Neural progenitor cell (in vitro differentiated cells): Measurements from ENCODE around the gene ZBTB7B. TPM values are rescaled to one million over a fixed set of nuclear protein-coding genes. Genes with fewer than 3 reads are reported as not detected.
A peak's percentile ranks its signal among the peaks of the same experiment; 100 is the strongest.

ENCODE experiments used
- DNase-seq: peaks from one replicate; pipeline ENCODE4 v3.0.0-alpha.2; 2016; ENCODE audit warnings: low spot score
- H2AFZ ChIP-seq: fragments of 200-600 bp; sonication (generic); replicated peaks from 2 replicates; pipeline ENCODE4 v1.6.1; 2016; ENCODE audit warnings: antibody characterized with exemption
- H3F3A ChIP-seq: fragments of 200-600 bp; sonication (generic); 2 replicates; pipeline ENCODE4 v1.6.1; 2016; ENCODE audit warnings: antibody characterized with exemption, low read depth
- H3K27ac ChIP-seq: fragments of 200-600 bp; sonication (generic); 2 replicates; pipeline ENCODE4 v1.5.1; 2016; ENCODE audit warnings: mild to moderate bottlenecking
- H3K27me3 ChIP-seq: fragments of 200-600 bp; sonication (generic); 2 replicates; pipeline ENCODE4 v1.6.1; 2016; ENCODE audit warnings: mild to moderate bottlenecking, moderate library complexity
- H3K36me3 ChIP-seq: fragments of 200-600 bp; sonication (generic); 2 replicates; pipeline ENCODE4 v1.5.1; 2016
- H3K4me1 ChIP-seq: fragments of 200-600 bp; sonication (generic); 2 replicates; pipeline ENCODE4 v1.6.1; 2016; ENCODE audit warnings: mixed run types
- H3K4me2 ChIP-seq: fragments of 200-600 bp; sonication (generic); 2 replicates; pipeline ENCODE4 v1.6.1; 2016
- H3K4me3 ChIP-seq: fragments of 200-600 bp; sonication (generic); 2 replicates; pipeline ENCODE4 v1.5.1; 2016
- H3K79me2 ChIP-seq: fragments of 200-600 bp; sonication (generic); 2 replicates; pipeline ENCODE4 v1.6.1; 2016; ENCODE audit warnings: low read depth
- H3K9ac ChIP-seq: fragments of 200-600 bp; sonication (generic); 2 replicates; pipeline ENCODE4 v1.6.1; 2016
- H3K9me3 ChIP-seq: fragments of 200-600 bp; sonication (generic); 2 replicates; pipeline ENCODE4 v1.5.1; 2016; ENCODE audit warnings: low read depth
- H4K20me1 ChIP-seq: fragments of 200-600 bp; sonication (generic); 2 replicates; pipeline ENCODE4 v1.6.1; 2016; ENCODE audit warnings: low read depth
- H3K27ac Mint-ChIP-seq: 3 replicates; pipeline ENCODE4 v1.8.0; 2021; ENCODE audit warnings: mixed read lengths
- H3K27me3 Mint-ChIP-seq: 2 replicates; pipeline ENCODE4 v1.8.0; 2022; ENCODE audit warnings: low read depth, mild to moderate bottlenecking, inconsistent platforms, moderate library complexity, mixed read lengths; ENCODE audit not compliant: insufficient read depth
- H3K36me3 Mint-ChIP-seq: 3 replicates; pipeline ENCODE4 v1.8.0; 2021; ENCODE audit warnings: mixed read lengths
- H3K4me1 Mint-ChIP-seq: 3 replicates; pipeline ENCODE4 v1.8.0; 2021; ENCODE audit warnings: mixed read lengths
- H3K4me3 Mint-ChIP-seq: 3 replicates; pipeline ENCODE4 v1.8.0; 2021; ENCODE audit warnings: mild to moderate bottlenecking, moderate library complexity, mixed read lengths
- H3K9me3 Mint-ChIP-seq: 3 replicates; pipeline ENCODE4 v1.8.0; 2020; ENCODE audit warnings: mixed read lengths
- EZH2 ChIP-seq: fragments of 200-600 bp; sonication (generic); IDR thresholded peaks from 2 replicates; pipeline ENCODE4 v1.6.1; 2017; ENCODE audit warnings: antibody characterized with exemption, mild to moderate bottlenecking, moderate library complexity
- EZH2phosphoT487 ChIP-seq: fragments of 200-600 bp; sonication (generic); IDR thresholded peaks from 2 replicates; pipeline ENCODE4 v1.6.1; 2017; ENCODE audit warnings: antibody characterized with exemption
- total RNA-seq: library from RNA; depleted of rRNA; stranded (reverse); fragments of >200 nt; gene quantifications from 2 replicates; pipeline ENCODE4 v1.2.3, GENCODE V29; 2015; ENCODE audit warnings: low replicate concordance
- TF ChIP-seq, protein P1 (sequence below): fragments of 200-600 bp; sonication (generic); IDR thresholded peaks from 2 replicates; pipeline ENCODE4 v1.5.1; 2017; ENCODE audit warnings: antibody characterized with exemption, mild to moderate bottlenecking

ZBTB7B gene
- total RNA-seq, 1 donor from 2014 or later, result 4.7 TPM

DNA sequence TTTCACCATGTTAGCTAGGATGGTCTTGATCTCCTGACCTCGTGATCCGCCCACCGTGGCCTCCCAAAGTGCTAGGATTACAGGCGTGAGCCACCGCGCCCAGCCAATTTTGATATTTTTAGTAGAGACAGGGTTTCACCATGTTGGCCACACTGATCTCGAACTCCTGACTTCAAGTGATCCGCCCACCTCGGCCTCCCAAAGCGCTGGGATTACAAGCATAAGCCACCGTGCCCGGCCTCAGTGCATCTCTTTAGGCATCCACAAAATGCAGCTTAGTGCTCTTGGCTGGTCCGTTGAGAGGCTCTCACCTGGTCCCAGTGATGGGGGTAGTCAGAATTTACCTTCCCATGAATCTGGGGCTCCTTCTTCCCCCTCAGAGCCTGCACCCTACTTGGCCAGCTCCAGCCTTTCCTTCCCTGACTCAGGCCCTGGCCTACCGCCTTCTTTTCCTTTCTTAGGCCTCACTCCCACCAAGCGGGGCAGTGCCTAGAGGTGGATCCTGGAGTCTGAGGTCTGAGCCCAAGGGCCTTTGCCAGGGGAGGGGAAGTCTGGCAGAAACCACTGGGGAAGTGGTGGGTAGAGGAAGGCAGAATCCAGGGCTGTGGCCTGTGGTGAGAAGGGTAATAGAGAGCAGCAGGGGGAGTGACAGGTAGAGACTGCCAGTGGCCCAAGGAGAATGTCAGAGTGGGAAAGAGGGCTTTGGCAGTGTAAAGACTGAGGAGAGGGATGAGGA lies 5.5 kb upstream of the ZBTB7B start:
- TF ChIP-seq EZH2phosphoT487, result no peak
- TF ChIP-seq, protein P1, sequence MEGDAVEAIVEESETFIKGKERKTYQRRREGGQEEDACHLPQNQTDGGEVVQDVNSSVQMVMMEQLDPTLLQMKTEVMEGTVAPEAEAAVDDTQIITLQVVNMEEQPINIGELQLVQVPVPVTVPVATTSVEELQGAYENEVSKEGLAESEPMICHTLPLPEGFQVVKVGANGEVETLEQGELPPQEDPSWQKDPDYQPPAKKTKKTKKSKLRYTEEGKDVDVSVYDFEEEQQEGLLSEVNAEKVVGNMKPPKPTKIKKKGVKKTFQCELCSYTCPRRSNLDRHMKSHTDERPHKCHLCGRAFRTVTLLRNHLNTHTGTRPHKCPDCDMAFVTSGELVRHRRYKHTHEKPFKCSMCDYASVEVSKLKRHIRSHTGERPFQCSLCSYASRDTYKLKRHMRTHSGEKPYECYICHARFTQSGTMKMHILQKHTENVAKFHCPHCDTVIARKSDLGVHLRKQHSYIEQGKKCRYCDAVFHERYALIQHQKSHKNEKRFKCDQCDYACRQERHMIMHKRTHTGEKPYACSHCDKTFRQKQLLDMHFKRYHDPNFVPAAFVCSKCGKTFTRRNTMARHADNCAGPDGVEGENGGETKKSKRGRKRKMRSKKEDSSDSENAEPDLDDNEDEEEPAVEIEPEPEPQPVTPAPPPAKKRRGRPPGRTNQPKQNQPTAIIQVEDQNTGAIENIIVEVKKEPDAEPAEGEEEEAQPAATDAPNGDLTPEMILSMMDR, result no peak
- H3K9me3 Mint-ChIP-seq, result no peaks in the 10 kb centered on the region
- Histone ChIP-seq H3K9ac (no peak overlapping the region), H3K4me2 (no peak overlapping the region), H3K9me3 (no peaks in the 10 kb centered on the region), H3F3A (peaks cover 46% of the 10 kb centered on the region), H3K79me2 (no peaks in the 10 kb centered on the region), H3K27ac (no peak overlapping the region), H4K20me1 (no peaks in the 10 kb centered on the region), H2AFZ (no peak overlapping the region), H3K4me3 (no peak overlapping the region), H3K27me3 (no peaks in the 10 kb centered on the region), H3K36me3 (no peaks in the 10 kb centered on the region), H3K4me1 (peaks cover 8% of the 10 kb centered on the region)
- H3K27ac Mint-ChIP-seq, result no peak overlapping the region
- peaks cover 2% of the 10 kb centered on the region for H3K36me3 Mint-ChIP-seq
- H3K4me1 Mint-ChIP-seq, result peaks cover 30% of the 10 kb centered on the region
- H3K27me3 Mint-ChIP-seq, result peaks cover 12% of the 10 kb centered on the region
- DNase-seq, result no peak
- H3K4me3 Mint-ChIP-seq, result no peak overlapping the region

DNA sequence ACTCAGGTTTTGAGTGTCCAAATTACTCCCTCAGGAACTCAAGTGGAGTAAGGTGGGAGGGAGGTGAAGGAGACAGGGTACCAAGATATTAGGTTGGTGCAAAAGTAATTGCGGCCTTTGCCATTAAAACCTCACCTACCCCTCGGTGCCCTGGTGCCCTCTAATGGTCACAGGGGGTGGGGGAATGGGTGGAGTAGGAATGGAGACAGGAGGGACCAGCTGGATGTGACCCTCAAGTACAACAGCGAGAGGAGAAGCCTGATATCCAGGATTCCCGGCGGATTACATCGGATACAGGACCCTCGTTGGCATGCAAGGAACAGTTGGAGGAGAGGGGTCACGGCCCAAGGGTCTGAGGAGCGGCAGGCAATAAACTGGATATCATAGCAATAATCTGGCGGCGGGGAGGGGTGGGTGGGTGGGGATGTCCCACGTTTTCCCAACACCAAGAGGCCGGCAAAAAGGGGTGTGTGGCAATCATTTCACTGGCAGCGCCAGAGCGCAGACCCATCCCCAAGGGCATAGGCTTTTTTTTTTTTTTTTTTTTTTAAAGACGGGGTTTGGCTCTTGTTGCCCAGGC lies 4.3 kb upstream of the ZBTB7B start:
- DNase-seq, result no peak
- peak overlapping the region; percentile 59 for H3K4me3 Mint-ChIP-seq

DNA sequence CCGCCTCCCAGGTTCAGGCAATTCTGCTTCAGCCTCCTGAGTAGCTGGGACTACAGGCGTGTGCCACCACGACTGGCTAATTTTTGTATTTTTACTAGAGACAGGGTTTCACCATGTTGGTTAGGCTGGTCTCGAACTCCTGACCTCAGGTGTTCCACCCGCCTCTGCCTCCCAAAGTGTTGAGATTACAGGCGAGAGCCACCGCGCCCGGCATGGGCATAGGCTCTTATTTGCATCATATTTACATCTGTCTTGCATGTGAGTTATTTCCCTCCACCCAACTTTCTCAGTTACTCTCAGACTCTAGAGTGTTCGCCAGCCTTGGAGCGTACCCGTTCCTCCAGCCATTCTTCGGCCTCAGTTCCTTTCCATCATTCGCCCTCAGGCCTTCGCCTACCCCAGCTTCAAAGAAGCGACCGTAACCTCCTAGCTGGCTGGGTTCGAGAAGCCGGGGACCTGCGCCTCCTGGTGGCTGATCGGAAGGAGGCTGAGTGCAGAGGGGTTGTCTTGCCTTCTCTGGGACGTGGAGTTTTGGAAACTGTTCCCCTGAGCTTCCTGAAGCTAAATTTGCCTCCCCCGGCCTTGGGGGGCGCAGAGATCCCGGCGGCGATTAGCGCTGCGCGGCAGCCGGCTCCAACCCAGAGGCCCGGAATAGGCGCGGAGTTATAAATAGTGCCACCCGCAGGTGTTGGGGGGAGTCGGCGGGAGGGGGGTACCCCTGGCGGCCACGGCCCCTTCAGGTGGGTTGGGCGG lies 3.6 kb upstream of the ZBTB7B start:
- peak overlapping the region; percentile 82 for H3K4me2 ChIP-seq
- H3K27ac ChIP-seq, result no peak overlapping the region

More for the DNA sequence above, 4.3 kb upstream of the ZBTB7B start:
- Histone ChIP-seq H2AFZ (no peak overlapping the region), H3K4me1 (peaks cover 8% of the 10 kb centered on the region), H4K20me1 (no peaks in the 10 kb centered on the region), H3K36me3 (no peaks in the 10 kb centered on the region), H3K27ac (no peak overlapping the region), H3K27me3 (no peaks in the 10 kb centered on the region), H3K79me2 (peaks cover 7% of the 10 kb centered on the region), H3K9me3 (no peaks in the 10 kb centered on the region), H3K4me2 (no peak overlapping the region), H3K4me3 (no peak overlapping the region), H3K9ac (no peak overlapping the region), H3F3A (peaks cover 42% of the 10 kb centered on the region)
- Mint-ChIP-seq H3K27me3 (peaks cover 7% of the 10 kb centered on the region), H3K27ac (no peak overlapping the region), H3K9me3 (no peaks in the 10 kb centered on the region), H3K36me3 (no peaks in the 10 kb centered on the region), H3K4me1 (peaks cover 25% of the 10 kb centered on the region)
- TF ChIP-seq EZH2phosphoT487, result no peak
- TF ChIP-seq EZH2, result no peak
- TF ChIP-seq, protein P1, result no peak

More for the DNA sequence above, 3.6 kb upstream of the ZBTB7B start:
- Histone ChIP-seq H3K27me3 (no peaks in the 10 kb centered on the region), H4K20me1 (no peaks in the 10 kb centered on the region), H3K79me2 (peaks cover 14% of the 10 kb centered on the region), H3K9ac (no peak overlapping the region), H3K4me1 (peaks cover 13% of the 10 kb centered on the region), H3K4me3 (peak overlapping the region; percentile 72), H3K9me3 (no peaks in the 10 kb centered on the region), H3K36me3 (no peaks in the 10 kb centered on the region), H3F3A (peaks cover 43% of the 10 kb centered on the region), H2AFZ (no peak overlapping the region)
- no peak for TF ChIP-seq EZH2
- TF ChIP-seq, protein P1, result peak; percentile 92
- no peaks in the 10 kb centered on the region for H3K36me3 Mint-ChIP-seq
- H3K9me3 Mint-ChIP-seq, result no peaks in the 10 kb centered on the region
- H3K4me1 Mint-ChIP-seq, result peaks cover 25% of the 10 kb centered on the region
- peak overlapping the region; percentile 94 for H3K27ac Mint-ChIP-seq
- DNase-seq, result peak; percentile 84
- H3K27me3 Mint-ChIP-seq, result peaks cover 4% of the 10 kb centered on the region
- peak overlapping the region; percentile 83 for H3K4me3 Mint-ChIP-seq
